RWPE1 (cell line): ENCODE results near the gene ACAP2.

Experiments used
- CTCF ChIA-PET: fragments of 350-600 bp; sonication (Branson Sonifier 250); formaldehyde crosslinking; extraction: SDS; loops from one replicate; lab custom pipeline; 2021; lab: Yijun Ruan, JAX
- POLR2A ChIA-PET: fragments of 400-600 bp; formaldehyde crosslinking; extraction: SDS; loops from one replicate; lab custom pipeline; 2020; ENCODE audit warnings: antibody characterized with exemption; ENCODE audit not compliant: low non-redundant PET; lab: Yijun Ruan, JAX
- DNase-seq: peaks from one replicate; pipeline ENCODE4 v3.0.0; 2012; ENCODE audit warnings: low spot score
- H3K27ac ChIP-seq: fragments of 450-650 bp; 2 replicates; pipeline ENCODE4 v1.5.1; 2017
- CTCF ChIP-seq: fragments of 450-650 bp; conservative IDR thresholded peaks from 2 replicates; pipeline ENCODE4 v1.5.1; 2017; ENCODE audit warnings: low read depth, mild to moderate bottlenecking

Gene ACAP2

GRCh38 chr3:195258449-195259153, 184.2 kb downstream of the ACAP2 start:
- ChIA-PET CTCF (interaction anchor here (0.6 to 1.6 kb wide), 5 partner anchors 13 to 576 kb away, joined by 3 to 10 read pairs (median 7); partner anchors contain the start of gene XXYLT1), POLR2A (no interaction called here)
- no peak for TF ChIP-seq CTCF
- H3K27ac ChIP-seq: peak overlapping the region; percentile 83
- no peak for DNase-seq

- POLR2A ChIA-PET: no interaction called here
- peak overlapping the region; percentile 83 for H3K27ac ChIP-seq
- no peak for DNase-seq
- no peak for TF ChIP-seq CTCF
- CTCF ChIA-PET: interaction anchor here (1.1 to 1.6 kb wide), 3 partner anchors 124 to 575 kb away, joined by 3 to 10 read pairs (median 7); no protein-coding TSS in a partner anchor
Measured at GRCh38 chr3:195257454-195258448, 185.1 kb downstream of the ACAP2 start.

GRCh38 chr3:195256639-195257453, 186.0 kb downstream of the ACAP2 start:
- ChIA-PET CTCF (interaction anchor here (1.6 kb wide), 1 partner anchor 574 kb away, joined by 7 read pairs; no protein-coding TSS in a partner anchor), POLR2A (no interaction called here)
- TF ChIP-seq CTCF: no peak
- H3K27ac ChIP-seq: no peak overlapping the region
- no peak for DNase-seq

- no peak for TF ChIP-seq CTCF
- ChIA-PET CTCF (interaction anchor here (0.8 to 0.9 kb wide), 2 partner anchors 149 to 331 kb away, joined by 3 to 4 read pairs; no protein-coding TSS in a partner anchor), POLR2A (no interaction called here)
- 0 out of 2 replicates have a peak overlapping the region, but pooled peaks have one; percentile 7 for H3K27ac ChIP-seq
- DNase-seq: no peak
Measured at GRCh38 chr3:195255571-195256501, 187.0 kb downstream of the ACAP2 start.

GRCh38 chr3:195255176-195255500, 187.7 kb downstream of the ACAP2 start:
- ChIA-PET CTCF (interaction anchor here (0.9 kb wide), 1 partner anchor 148 kb away, joined by 4 read pairs; no protein-coding TSS in a partner anchor), POLR2A (no interaction called here)
- no peak for TF ChIP-seq CTCF
- no peak overlapping the region for H3K27ac ChIP-seq
- DNase-seq: no peak
